ENCODE measurements around the gene TAF9.
A peak's percentile ranks its signal among the peaks of the same experiment; 100 is the strongest.

TAF9 gene

DNA sequence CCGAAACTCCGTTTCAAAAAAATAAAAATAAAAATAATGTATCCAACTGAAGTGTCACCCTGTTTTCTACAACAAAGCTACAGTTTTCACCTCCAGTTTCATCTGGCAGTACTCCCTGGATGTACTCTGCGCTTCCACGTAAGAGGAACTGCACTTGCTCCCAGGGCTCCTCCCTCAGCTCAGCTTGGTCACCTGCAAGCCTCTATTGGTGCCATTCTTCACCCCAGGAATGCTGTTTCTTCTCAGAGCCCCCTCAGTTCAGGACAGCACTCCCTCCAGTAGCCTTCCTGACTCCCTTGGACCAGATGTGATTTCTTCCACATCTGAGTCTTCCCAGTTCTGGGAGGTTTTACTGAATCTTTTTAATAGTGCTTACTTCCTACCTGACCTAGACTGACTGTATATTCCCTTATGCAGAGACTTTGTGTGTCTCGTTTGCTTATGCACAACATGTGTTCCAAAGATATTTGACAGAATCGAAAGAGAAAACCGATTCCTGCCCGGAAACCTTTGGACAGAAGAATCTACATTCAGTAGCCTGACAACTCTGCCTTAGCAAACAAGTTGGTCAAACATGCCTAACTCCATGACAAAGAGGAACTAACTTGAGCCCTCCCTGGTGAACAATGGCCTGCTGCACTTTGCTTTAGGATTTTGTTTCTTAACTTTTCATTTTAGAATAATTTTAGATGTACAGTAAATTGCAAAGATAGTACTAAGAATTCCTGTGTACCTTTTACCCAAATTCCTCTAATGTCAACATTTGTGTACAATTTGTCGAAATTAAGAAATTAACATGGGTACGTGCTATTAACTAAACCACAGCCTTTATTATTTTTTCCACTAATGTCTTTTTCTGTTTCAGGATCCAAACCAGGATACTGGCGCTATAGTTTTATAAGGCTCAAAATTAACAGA is 37.5 kb downstream of the TAF9 start:
- Histone ChIP-seq H3K9me3 (ENCODE audit: control insufficient read depth, low read length) (no peaks in the 10 kb centered on the region), H3K4me1 (peaks cover 15% of the 10 kb centered on the region), H3K27me3 (ENCODE audit: control insufficient read depth, insufficient read depth, low read length) (no peaks in the 10 kb centered on the region), H3K9ac (peak overlapping the region; percentile 6), H3K79me2 (no peaks in the 10 kb centered on the region), H3K27ac (peak overlapping the region; percentile 76), H3K36me3 (ENCODE audit: control insufficient read depth, insufficient read depth, low read length) (no peaks in the 10 kb centered on the region), H3K4me2 (ENCODE audit: low read length) (peak overlapping the region; percentile 93), H2AFZ (peak overlapping the region; percentile 93), H3K4me3 (ENCODE audit: low read depth, low read length) (peak overlapping the region; percentile 81)
- TF ChIP-seq, protein P1, sequence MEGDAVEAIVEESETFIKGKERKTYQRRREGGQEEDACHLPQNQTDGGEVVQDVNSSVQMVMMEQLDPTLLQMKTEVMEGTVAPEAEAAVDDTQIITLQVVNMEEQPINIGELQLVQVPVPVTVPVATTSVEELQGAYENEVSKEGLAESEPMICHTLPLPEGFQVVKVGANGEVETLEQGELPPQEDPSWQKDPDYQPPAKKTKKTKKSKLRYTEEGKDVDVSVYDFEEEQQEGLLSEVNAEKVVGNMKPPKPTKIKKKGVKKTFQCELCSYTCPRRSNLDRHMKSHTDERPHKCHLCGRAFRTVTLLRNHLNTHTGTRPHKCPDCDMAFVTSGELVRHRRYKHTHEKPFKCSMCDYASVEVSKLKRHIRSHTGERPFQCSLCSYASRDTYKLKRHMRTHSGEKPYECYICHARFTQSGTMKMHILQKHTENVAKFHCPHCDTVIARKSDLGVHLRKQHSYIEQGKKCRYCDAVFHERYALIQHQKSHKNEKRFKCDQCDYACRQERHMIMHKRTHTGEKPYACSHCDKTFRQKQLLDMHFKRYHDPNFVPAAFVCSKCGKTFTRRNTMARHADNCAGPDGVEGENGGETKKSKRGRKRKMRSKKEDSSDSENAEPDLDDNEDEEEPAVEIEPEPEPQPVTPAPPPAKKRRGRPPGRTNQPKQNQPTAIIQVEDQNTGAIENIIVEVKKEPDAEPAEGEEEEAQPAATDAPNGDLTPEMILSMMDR (IDR thresholded peaks at IDR 0.05) = no peak

DNA sequence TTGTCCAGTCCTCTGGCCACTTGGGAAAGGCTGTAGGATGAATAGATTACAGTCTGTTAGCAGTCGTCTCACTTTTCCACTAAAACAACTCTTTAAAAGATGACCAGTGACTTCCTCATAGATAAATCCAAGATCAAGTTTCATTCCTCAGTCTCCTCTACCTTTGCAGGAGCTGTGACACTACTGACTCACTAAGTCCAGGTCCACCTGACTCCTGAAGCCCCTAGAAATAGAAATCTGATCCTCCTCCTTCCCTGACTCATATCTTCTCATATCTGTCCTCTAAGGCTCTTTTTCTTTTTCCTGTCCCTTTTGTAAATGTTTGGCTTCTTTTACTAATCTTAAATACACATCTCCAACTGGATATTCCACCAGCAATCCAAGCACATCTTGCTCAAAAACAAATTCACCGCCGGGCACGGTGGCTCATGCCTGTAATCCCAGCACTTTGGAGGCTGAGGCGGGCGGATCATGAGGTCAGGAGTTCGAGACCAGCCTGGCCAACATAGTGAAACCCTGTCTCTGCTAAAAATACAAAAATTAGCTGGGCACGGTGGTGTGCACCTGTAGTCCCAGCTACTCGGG is 39.3 kb downstream of the TAF9 start:
- Histone ChIP-seq H3K27me3 (ENCODE audit: control insufficient read depth, insufficient read depth, low read length) (no peaks in the 10 kb centered on the region), H3K9ac (no peak overlapping the region), H3K4me2 (ENCODE audit: low read length) (no peak overlapping the region), H3K9me3 (ENCODE audit: control insufficient read depth, low read length) (no peaks in the 10 kb centered on the region), H3K27ac (peak overlapping the region; percentile 45), H3K79me2 (no peaks in the 10 kb centered on the region), H3K4me1 (peaks cover 15% of the 10 kb centered on the region), H2AFZ (no peak overlapping the region), H3K4me3 (ENCODE audit: low read depth, low read length) (no peak overlapping the region), H3K36me3 (ENCODE audit: control insufficient read depth, insufficient read depth, low read length) (no peaks in the 10 kb centered on the region)
- TF ChIP-seq, protein P1 (IDR thresholded peaks at IDR 0.05) = no peak

DNA sequence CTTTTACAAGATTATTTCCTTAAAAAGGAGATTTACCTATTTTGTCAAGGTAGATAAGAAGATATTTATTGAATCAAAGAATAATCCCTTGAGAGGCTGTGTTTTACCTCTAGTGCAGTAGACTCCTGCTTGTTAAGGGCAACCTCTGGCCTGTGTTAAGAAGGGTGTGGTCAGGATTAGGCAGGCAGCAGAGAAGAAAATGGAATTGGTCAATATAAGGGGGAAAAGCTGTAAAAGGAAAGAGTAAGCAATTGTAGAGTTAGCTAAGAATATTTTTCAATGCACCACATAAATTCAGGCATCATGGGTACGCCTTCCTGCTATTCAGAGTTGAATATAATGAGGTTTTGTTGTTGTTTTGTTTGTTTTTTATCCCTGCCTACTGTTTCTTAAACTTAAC is 43.0 kb downstream of the TAF9 start:
- H3K9ac ChIP-seq = no peak overlapping the region
- no peaks in the 10 kb centered on the region for H3K27me3 ChIP-seq (ENCODE audit: control insufficient read depth, insufficient read depth, low read length)
- TF ChIP-seq, protein P1 (IDR thresholded peaks at IDR 0.05) = no peak

DNA sequence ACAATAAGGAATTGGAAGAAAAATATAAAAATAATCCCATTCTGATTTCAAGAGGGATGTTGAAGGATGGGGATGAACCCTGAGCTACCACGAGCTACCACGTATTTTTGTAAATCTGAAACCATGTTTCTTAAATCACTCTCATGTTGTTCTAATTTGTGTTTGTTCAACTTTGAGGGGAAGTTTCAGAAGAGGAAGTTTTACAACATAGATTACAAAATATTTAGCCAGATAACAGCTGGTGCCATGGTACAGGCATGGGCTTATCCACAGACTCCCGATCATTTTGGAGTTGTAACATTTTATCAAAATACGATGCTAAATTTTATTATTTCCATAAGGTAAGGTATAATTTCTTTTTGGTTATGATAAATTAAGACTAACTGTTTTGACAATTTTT is 51.9 kb downstream of the TAF9 start:
- H3K9ac ChIP-seq = no peak overlapping the region
- no peak overlapping the region for H3K4me3 ChIP-seq (ENCODE audit: low read depth, low read length)
- H3K27ac ChIP-seq = no peak overlapping the region
- TF ChIP-seq, protein P1 (IDR thresholded peaks at IDR 0.05) = no peak
- no peaks in the 10 kb centered on the region for H3K79me2 ChIP-seq
- H3K27me3 ChIP-seq (ENCODE audit: control insufficient read depth, insufficient read depth, low read length) = no peaks in the 10 kb centered on the region
- no peak overlapping the region for H3K4me2 ChIP-seq (ENCODE audit: low read length)
- H3K9me3 ChIP-seq (ENCODE audit: control insufficient read depth, low read length) = no peaks in the 10 kb centered on the region
- H3K4me1 ChIP-seq = no peaks in the 10 kb centered on the region
- H2AFZ ChIP-seq = no peak overlapping the region
- no peaks in the 10 kb centered on the region for H3K36me3 ChIP-seq (ENCODE audit: control insufficient read depth, insufficient read depth, low read length)

More for the DNA sequence above, 43.0 kb downstream of the TAF9 start:
- Histone ChIP-seq H3K4me1 (peaks cover 7% of the 10 kb centered on the region), H3K9me3 (ENCODE audit: control insufficient read depth, low read length) (no peaks in the 10 kb centered on the region), H3K36me3 (ENCODE audit: control insufficient read depth, insufficient read depth, low read length) (no peaks in the 10 kb centered on the region), H3K79me2 (no peaks in the 10 kb centered on the region), H3K27ac (no peak overlapping the region), H3K4me2 (ENCODE audit: low read length) (no peak overlapping the region), H3K4me3 (ENCODE audit: low read depth, low read length) (no peak overlapping the region), H2AFZ (no peak overlapping the region)

All from parathyroid adenoma (tissue), 2 donors.